ACHN (cell line): Measurements from ENCODE around the gene CNMD.
"Not testable (repeated sequence)": the region's sequence is repeated elsewhere in the genome, so short reads cannot be mapped to it uniquely, and the experiment has no call there.

Source experiments
- DNase-seq: peaks from one replicate; pipeline ENCODE4 v3.0.0-alpha.2; 2015
- in situ Hi-C: cut with HindIII; loops from 2 replicates; pipeline ENCODE4 v1.10.0; 2017; ENCODE audit warnings: low sequenced_read_pairs, low pct_ligation_motif_present, low pct_unique_long_range_greater_than_20kb

Gene CNMD

DNA sequence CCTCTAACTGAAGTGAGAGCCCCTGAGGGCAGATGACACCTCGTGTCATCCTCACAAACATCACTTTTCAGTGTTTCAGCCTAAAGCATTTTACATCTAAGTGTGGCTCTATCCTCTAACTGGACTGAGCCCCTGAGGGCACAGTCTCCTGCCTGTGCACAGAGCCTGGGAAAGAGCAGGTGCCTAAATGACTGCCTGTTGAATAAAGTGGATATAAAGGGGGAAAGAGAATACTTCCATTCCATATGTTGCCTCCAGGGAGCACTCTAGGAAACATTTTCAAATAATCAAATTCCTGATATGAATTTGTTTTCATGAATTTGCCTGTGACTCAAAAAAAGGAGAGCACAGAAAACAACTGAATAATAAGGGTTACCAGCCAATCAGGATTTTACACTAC is 32.2 kb downstream of the CNMD start:
- peak; percentile 2 for DNase-seq
- in situ Hi-C loops = no loop called here

DNA sequence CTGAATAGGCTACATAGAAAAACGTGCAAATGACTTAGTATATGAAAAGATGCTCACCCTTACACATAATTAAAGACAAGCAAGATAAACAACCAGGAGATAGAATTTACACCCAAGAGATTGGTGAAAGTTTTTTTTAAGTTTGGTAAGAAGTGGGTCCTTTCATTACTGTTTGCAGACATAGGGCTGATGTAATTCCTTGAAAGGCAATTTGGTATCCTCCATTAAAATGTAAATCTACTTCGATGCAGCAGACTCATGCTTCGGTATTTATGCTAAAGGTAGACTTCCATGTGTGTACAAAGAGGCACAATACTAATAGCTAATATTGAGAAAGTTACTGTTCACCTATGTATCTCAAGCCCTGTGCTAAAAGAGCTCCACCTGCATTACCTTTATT is 33.5 kb downstream of the CNMD start:
- no peak for DNase-seq
- in situ Hi-C loops = no loop called here

DNA sequence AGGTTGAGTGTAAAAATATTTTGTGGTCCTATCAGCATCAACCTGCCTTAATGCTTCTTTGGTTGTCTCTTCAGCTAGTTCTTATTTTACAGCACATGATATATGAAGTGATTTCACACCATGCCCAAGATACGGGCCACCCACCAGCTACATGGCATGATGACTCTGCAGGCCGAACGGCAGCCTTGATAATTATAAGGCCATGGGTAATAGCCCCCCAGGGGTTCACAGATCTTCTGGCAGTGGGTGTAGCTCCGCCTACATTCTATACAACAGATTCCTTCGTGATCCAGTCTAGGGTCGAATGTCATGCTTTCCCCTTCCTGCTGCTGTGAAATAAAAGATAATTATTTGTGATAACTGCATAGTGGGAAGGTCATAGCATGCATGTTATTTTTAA is 36.1 kb downstream of the CNMD start:
- no peak for DNase-seq
- in situ Hi-C loops = no loop called here

DNA sequence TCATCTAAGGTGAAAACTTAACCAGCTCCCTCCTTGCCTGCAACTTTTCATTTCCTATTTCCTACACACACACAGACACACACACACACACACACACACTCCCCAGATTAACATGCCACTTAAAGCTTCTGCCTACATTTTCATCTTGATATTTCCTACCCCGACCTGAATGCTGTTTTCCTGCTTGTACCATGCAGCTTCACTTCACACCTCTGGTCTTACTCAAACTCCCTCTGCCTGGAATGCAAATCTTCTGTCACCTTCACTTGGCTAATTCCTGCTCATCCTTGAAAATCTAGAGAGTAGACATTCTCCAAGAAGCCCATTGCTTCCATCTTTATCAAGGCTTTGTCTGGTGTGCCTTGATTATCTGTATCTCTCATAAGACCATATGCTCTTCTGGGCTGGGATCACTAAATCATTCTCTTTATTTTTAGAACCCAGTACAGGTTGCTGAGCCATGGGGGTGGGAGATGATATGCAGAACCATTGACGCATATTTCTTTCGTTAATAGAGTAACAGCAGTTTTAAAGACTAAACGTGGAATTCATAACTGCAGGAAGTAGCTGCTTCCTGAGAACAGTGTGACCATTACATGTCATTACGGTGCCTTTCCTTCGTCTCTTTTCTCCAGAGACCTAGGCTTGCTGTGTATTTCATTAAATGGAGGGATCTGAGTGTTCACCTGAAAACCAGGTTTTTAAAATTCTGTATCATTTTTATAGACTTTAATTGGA is 37.7 kb downstream of the CNMD start:
- in situ Hi-C loops = no loop called here
- no peak for DNase-seq

DNA sequence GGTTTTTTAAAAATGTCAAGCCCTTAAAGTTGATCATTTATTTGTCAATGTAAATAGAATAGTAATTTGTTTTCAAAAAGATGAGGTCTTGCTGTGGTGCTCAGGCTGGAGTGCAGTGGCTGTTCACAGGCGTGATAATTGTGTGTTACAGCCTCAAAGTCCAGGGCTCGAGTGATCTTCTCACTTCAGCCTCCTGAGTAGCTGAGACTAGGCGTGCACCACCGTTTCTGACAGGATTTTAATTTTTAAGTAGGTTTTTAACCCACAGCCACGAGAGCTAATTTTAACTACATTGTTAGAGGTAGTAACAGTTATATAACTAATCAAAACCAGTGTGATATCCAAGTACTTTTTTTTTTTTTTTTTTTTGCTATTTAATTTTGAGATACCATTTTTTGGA is 43.1 kb downstream of the CNMD start:
- DNase-seq = no peak
- in situ Hi-C loops = no loop called here

DNA sequence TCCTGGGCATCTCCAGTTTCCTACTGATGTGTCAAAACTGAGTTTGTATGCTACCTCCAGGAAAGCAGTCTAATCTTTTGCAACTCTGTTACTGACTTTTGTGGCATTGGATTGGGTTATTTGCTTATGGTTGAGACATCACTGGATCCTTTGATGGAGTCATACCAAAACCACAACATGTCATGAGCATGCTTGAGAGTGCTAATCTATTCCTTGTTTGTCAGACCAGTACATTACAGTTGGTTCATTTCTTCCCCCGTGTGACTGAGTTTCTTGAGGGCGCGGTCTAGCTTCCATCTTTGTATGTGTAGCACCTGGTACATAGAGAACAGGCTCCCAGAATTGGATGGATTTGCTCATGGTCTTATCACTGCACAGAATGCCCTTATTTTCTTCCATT is 43.8 kb downstream of the CNMD start:
- DNase-seq = no peak
- in situ Hi-C loops = no loop called here

DNA sequence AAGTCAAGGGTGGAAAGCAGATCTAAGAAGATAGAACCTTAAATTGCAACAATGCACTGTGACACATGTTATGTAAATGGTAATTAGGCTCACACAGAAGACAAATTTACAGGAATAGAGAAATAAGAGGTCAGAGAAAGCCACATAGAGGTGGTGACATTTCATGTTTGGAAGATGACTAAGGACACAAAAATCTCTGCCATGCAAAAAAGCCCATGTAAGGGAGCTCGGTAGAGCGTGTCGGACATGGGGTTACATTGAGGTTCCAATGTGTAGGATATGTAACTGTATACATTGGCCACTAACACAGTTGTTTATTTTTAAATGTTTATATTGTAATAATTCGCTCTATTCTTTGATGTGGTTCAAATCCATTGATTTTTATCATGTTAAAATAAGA is 53.2 kb downstream of the CNMD start:
- DNase-seq = peak; percentile 74
- in situ Hi-C loops = no loop called here

DNA sequence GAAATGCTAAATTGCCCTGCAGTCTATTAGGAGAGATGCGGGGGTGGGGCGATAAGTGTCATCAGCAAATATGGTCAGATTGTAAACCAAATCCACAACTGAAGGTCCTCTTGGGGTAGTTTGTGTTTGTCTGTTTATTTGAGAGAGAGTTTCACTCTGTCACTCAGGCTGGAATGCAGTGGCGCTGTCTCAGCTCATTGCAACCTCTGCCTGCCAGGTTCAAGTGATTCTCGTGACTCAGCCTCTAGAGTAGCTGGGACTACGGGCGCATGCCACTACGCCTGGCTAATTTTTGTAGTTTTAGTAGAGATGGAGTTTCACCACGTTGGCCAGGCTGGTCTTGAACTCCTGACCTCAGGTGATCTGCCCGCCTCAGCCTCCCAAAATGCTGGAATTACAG is 53.8 kb downstream of the CNMD start:
- in situ Hi-C loops = not testable (repeated sequence)
- DNase-seq = peak; percentile 84

DNA sequence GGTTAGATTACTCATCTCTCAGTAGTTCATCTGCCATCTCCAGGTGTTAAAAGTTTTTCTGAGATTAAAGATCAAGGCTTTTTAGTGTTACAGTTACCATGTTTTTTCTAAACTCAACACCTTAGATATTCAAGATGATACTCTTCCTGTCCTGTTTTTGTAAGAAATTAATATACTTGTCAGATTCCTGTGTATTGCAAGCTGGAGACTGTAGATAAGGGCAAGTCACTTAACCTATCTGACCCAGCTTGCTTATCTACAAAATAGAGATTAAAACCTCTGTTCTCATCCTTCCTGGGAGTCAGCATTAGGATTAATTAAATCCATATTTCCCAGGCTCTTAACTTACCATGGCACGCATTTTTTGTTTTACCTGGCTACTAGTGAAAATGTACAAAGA is 61.8 kb downstream of the CNMD start:
- in situ Hi-C loops = no loop called here
- DNase-seq = no peak

DNA sequence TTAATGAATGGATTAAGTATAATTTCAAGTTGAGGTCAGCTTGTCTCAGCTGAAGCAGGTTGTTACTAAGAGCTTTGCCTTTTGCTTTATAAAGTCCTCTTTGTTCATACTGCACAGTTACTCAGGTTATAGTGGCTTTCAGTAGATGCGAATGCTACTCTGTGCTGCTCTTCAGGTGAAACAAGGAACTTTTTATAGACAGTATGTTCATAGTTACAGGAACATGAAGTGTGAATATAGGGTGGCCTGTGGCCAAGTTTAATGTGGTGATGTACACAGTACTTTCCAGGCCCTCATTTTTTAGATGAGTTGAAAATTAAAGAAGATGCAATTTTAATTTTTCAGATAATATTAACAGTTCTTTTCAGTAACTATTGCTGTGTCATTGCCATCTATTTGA is 66.2 kb downstream of the CNMD start:
- DNase-seq = no peak
- in situ Hi-C loops = no loop called here

DNA sequence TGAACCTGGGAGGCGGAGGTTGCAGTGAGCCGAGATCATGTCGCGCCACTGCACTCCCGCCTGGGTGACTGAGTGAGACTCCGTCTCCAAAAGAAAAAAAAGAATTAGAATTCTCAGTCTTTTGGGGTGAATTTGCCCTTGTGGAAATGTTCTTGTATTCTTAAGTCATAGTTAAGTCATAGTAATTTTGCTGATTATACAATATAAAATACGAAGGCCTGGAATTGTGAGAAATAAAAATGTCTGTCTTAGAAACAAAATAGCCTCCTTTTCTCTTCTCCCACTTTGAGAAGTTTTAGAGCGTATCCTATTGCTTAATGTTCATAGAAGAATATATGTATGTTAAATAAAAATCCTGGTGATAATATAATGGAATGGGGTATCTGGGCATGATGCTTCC is 68.9 kb downstream of the CNMD start:
- no peak for DNase-seq
- in situ Hi-C loops = no loop called here

DNA sequence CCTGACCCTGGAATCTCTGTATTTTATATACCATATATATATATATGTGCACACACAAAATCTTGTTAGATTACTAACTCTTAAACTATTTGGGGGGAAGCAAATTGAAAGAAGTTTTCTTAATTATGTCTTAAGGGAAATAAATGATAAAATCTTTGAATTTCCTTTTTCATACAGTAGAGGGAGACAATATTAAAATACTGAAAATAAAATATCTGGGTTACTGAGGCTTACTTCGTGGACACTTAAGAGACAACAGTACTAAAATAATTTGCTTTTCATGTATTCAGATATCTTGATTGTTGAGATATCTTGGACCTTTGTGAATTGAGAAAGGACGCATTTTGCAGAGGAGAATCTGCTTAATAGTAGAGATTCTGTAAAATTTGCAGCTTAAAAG is 69.9 kb downstream of the CNMD start:
- DNase-seq = peak; percentile 10
- in situ Hi-C loops = no loop called here

DNA sequence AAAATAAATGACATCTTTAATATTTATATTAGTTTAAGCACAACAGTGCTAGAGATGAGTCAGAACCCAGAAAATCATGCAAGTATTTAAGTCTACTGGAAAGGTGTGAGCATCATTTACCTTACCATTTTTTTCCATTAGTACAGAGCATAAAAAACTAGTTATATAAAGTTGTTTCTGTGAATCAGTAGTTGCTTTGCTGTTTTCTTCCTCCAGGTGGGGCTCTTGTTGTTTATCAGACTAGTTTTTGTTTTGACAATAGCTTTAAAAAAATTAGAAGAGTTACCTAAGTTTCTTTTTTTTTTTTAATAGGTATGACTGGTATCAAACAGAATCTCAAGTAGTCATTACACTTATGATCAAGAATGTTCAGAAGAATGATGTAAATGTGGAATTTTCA is 74.3 kb downstream of the CNMD start:
- in situ Hi-C loops = no loop called here
- DNase-seq = peak; percentile 44

DNA sequence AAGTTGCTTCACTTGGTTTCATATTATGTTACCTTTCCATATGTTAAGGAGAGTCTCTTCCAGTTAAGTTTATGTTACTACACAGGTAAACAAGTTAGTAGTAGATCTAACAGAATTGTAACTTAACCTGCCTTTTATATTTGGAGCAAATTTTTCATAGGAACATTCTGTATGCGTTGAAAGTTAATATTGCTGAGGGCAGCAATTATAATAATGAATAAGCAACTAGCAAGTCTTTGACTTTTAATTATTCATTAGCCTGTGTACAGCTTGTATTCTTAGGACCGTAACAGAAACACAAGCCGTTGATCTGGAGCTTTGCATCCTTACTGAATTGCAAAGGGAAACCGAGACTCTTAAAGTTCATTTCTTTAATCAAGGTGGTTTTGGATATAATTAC is 75.3 kb downstream of the CNMD start:
- DNase-seq = no peak
- in situ Hi-C loops = no loop called here

DNA sequence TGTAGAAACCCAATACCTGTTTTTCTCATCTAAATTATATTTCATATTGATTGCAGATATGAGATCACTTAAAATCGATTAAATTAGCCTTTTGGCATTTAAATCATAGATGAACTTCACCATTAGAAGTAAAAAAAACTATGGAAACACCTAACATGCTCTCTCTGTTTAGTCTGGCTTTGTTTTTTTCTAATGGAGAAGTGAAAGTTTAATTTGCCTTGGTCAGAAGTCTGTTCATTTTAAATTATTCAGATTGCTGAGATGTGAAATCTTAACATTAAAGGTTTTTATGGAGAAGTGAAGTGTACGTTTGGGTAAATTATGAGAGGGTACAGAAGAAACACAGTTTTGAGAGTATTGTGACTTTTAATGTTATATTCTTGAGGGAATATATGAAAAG is 80.3 kb downstream of the CNMD start:
- in situ Hi-C loops = no loop called here
- no peak for DNase-seq
